Adrenal gland (tissue), 5 donors: ENCODE results near the gene JAZF1.

ENCODE experiments used
- CTCF ChIP-seq, 6 experiments: fragments of 450-650 bp in 4 of 6; fragments of 200-600 bp in 2 of 6; sonication (generic) in 1 of 6; IDR thresholded peaks; 1 replicate in 5 of 6; 2 replicates in 1 of 6; pipeline versions ENCODE4 v1.5.1 to v1.8.0; 2016 to 2021; ENCODE audit warnings: antibody characterized with exemption in 6 of 6, mild to moderate bottlenecking in 2 of 6, moderate library complexity in 1 of 6
- POLR2A ChIP-seq, 2 donors: fragments of 450-650 bp; IDR thresholded peaks; one replicate each; pipeline ENCODE4 v1.6.1; 2017; ENCODE audit warnings: antibody characterized with exemption in 2 of 2, mild to moderate bottlenecking in 2 of 2, moderate library complexity in 1 of 2
- donor health status: DM: no; HTN: no; CAD: no.

GRCh38 chr7:27960415-27960814 lies 220.2 kb downstream of the JAZF1 start:
- TF ChIP-seq CTCF (IDR thresholded peaks at IDR 0.05) (no peak), POLR2A (IDR thresholded peaks at IDR 0.05) (no peak)
